GM12801 (cell line): ENCODE measurements around the gene CLSTN3.

Experiments
- TF ChIP-seq, protein P1 (sequence below): IDR thresholded peaks from one replicate; pipeline ENCODE4 v1.5.1; 2011; ENCODE audit warnings: control low read depth; ENCODE audit not compliant: insufficient read length; ENCODE audit errors: extremely low read depth

Gene CLSTN3

DNA sequence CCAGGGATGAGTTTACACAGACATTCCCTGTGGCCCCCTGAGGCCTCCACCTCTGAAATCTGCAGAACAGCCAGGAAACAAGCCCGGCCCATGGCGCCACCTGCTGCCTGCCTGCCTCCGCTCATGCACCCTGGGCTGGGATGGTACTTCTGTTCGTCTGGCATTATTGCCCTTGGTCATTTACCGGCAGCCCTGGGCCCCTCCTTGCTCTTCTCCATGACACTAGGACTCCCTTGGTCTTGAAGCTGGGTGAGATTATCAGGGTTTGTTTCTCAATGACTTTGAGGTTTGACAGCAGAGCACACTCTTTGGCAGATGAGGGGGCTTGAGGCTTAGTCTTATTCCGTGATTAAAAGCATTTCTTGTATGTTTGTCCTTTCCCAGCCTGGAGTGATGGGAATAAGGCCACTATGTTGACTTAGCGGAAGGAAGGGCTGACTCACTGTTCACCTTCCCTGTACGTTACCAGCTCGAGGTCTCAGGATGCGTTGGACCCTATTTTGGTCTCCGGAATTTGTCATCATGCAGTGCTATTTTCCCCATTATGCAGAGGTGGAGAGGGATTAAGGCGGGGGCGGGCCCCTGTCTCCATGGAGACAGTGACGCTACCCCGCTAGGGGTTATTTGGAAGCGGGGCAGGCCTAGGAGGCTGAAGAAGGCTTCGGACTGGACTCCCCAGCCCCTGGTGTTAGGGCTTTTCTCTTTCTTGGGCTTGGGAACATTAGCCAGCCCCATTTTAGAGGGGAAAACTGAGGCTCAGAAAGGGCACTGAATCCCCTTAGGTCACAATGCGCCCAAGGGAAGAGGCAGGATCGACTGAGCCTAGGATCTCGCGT lies 58.6 kb downstream of the CLSTN3 start:
- TF ChIP-seq, protein P1, sequence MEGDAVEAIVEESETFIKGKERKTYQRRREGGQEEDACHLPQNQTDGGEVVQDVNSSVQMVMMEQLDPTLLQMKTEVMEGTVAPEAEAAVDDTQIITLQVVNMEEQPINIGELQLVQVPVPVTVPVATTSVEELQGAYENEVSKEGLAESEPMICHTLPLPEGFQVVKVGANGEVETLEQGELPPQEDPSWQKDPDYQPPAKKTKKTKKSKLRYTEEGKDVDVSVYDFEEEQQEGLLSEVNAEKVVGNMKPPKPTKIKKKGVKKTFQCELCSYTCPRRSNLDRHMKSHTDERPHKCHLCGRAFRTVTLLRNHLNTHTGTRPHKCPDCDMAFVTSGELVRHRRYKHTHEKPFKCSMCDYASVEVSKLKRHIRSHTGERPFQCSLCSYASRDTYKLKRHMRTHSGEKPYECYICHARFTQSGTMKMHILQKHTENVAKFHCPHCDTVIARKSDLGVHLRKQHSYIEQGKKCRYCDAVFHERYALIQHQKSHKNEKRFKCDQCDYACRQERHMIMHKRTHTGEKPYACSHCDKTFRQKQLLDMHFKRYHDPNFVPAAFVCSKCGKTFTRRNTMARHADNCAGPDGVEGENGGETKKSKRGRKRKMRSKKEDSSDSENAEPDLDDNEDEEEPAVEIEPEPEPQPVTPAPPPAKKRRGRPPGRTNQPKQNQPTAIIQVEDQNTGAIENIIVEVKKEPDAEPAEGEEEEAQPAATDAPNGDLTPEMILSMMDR, result no peak

DNA sequence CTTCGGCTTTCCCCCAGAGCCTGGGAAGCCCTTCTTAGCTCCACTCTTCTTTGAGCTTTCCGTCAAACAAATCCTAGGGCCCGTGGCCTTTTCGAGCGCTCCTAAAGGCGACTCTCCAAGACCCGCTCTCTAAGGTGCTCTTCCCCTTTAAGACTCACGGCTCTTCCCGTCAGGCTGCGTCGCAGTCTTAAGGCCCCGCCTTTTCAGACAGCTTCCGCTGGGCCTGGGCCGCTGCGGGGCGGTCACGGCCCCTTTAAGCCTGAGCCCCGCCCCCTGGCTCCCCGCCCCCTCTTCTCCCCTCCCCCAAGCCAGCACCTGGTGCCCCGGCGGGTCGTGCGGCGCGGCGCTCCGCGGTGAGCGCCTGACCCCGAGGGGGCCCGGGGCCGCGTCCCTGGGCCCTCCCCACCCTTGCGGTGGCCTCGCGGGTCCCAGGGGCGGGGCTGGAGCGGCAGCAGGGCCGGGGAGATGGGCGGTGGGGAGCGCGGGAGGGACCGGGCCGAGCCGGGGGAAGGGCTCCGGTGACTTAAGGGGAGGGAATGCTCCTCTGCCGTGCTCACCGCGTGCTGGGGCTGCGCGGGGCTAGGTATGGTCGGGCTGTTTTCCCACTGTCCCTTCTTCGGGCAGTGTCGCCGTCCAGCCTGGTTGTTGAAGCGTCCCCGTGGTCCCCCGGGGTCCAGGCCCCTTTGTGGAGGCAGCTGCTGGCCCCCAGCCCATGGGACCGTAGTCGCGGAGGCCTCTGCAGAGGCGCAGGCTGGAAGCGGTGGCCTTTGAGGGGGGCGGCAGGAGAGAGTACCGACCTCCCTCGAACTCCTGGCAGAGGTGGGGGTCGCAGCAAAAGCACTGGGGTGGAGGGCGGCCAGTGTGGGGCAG lies 59.5 kb downstream of the CLSTN3 start, which contains the start of gene PEX5:
TSS of gene PEX5 (plus strand) at position 289 of the 870 bp plus-strand sequence. CDS start 692 bp downstream, outside the sequence.
- TF ChIP-seq, protein P1, result no peak

DNA sequence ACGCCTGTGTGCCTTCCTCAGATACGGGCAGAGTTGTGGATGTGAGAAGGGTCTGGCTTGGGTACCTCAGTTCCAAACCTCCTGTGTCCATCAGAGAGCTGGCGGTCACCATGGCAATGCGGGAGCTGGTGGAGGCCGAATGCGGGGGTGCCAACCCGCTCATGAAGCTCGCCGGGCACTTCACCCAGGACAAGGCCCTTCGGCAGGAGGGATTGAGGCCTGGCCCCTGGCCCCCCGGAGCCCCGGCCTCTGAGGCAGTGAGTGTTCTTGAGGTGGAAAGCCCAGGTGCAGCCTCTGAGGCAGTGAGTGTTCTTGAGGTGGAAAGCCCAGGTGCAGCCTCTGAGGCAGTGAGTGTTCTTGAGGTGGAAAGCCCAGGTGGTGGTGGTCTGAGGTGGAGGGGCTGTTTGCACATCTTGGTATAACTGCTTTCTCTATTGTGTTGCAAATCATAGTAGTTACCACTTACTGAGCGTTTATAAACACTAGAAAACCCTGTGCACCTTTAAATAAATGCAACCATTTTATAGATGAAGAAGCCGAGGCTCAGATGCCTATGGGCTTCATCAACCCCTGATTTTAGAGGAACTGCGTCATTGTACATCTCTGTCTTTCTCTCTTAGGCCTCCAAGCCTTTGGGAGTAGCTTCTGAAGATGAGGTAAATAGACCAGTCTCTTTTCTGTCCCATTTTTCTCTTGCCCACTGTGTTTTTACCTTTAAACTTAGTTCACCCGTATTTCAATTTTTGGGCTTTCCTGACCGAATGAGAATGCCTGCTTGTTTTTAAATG lies 60.3 kb downstream of the CLSTN3 start:
- TF ChIP-seq, protein P1, result no peak

DNA sequence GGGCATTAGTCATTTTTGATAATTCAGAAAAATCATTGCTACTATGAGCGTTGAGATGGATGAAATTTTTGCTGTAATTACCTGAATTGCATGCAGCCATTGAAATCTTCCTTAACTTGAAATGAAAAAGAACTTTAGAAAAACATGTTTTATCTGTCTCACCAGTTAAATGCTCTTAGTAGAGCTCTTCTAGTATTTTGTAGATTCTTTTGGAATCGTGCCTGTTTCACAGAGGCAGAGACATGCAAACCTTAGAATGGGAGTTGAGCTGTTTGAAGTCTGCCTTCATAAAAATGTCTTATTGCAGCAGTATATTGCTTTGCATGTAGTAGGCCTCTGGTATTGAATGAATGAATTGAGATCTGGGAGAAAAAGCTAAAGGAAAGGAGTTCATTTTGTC lies 63.5 kb downstream of the CLSTN3 start:
- TF ChIP-seq, protein P1, result no peak

DNA sequence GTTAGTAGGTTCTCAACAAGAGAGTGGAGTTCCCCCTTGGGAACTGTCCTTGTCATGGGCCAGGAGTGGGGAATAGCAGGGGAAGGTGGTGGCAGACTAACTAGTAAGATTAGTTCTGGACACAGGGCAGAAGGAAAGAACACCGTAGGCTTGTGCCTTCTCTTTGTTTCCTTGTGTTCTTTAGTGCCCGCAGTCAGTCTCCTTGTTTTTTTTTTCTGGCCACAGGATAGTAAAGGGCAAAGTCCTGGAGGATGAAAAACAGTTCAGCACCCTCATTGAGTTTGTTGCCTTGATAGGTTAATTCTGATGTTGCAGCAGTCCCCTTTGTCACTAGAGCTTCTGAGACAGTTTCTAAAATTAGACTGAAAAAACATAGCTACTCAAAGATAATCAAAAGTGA lies 67.7 kb downstream of the CLSTN3 start:
- TF ChIP-seq, protein P1, result no peak

DNA sequence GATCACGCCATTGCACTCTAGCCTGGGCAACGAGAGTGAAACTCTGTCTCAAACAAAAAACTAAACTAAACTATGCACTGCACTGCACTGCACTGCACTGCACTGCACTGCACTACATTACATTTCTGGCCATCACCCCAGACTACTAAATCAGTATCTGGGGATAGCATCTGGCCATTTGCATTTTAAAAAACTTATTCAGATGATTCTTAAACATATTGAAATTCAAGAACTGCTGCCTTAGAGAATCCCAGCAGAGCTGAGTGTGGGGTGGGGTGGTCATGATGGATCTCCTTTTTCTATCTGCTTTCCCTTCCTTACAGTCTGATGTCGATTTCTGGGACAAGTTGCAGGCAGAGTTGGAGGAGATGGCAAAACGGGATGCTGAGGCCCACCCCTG lies 72.9 kb downstream of the CLSTN3 start:
- TF ChIP-seq, protein P1, result no peak
